ENCODE measurements around the gene RPRD2. TPM values are rescaled to one million over a fixed set of nuclear protein-coding genes. Genes with fewer than 3 reads are reported as not detected.
"Not testable (repeated sequence)": the region's sequence is repeated elsewhere in the genome, so short reads cannot be mapped to it uniquely, and the experiment has no call there.

Gene RPRD2
- total RNA-seq, 2 experiments from 2014 or later: 33.6 to 35.0 TPM

- peak overlapping the region; percentile 99 for H3K27ac Mint-ChIP-seq
- CTCF ChIA-PET: interaction anchor here (0.5 kb wide), 1 partner anchor 251 kb away, joined by 3 read pairs; no protein-coding TSS in a partner anchor
- no peak for DNase-seq
- H3K4me1 Mint-ChIP-seq: peaks cover 34% of the 10 kb centered on the region
- H3K36me3 Mint-ChIP-seq (ENCODE audit: low read depth): peaks cover 31% of the 10 kb centered on the region
- H3K9me3 Mint-ChIP-seq: no peaks in the 10 kb centered on the region
- POLR2A ChIA-PET: interaction anchor here (0.5 to 4.6 kb wide), 6 partner anchors 8 to 607 kb away, joined by 3 to 50 read pairs (median 6); partner anchors contain the start of genes ANP32E and CERS2
- peak overlapping the region; percentile 99 for H3K4me3 Mint-ChIP-seq
- no peaks in the 10 kb centered on the region for H3K27me3 Mint-ChIP-seq
These were observed 2.7 kb downstream of the RPRD2 start for GRCh38 chr1:150366416-150367296.

GRCh38 chr1:150371110-150371509 is 7.2 kb downstream of the RPRD2 start:
- POLR2A ChIA-PET: interaction anchor here (0.7 kb wide), 1 partner anchor 135 kb away, joined by 3 read pairs; the partner anchor contains the start of gene ANP32E
- Mint-ChIP-seq H3K4me3 (no peak overlapping the region), H3K4me1 (peaks cover 39% of the 10 kb centered on the region), H3K27ac (no peak overlapping the region), H3K27me3 (no peaks in the 10 kb centered on the region), H3K36me3 (ENCODE audit: low read depth) (peaks cover 25% of the 10 kb centered on the region), H3K9me3 (no peaks in the 10 kb centered on the region)
- CTCF ChIA-PET: interaction anchor here (1.4 kb wide), 1 partner anchor 9 kb away, joined by 3 read pairs; no protein-coding TSS in a partner anchor
- no peak for DNase-seq

GRCh38 chr1:150372580-150372979 is 8.6 kb downstream of the RPRD2 start:
- Mint-ChIP-seq H3K4me3 (no peak overlapping the region), H3K27me3 (no peaks in the 10 kb centered on the region), H3K36me3 (ENCODE audit: low read depth) (peaks cover 23% of the 10 kb centered on the region), H3K4me1 (peaks cover 32% of the 10 kb centered on the region), H3K27ac (no peak overlapping the region), H3K9me3 (no peaks in the 10 kb centered on the region)
- CTCF ChIA-PET: interaction anchor here (1.0 kb wide), 1 partner anchor 74 kb away, joined by 3 read pairs; no protein-coding TSS in a partner anchor
- DNase-seq: no peak
- POLR2A ChIA-PET: no interaction called here

GRCh38 chr1:150376110-150376509 is 12.2 kb downstream of the RPRD2 start:
- ChIA-PET CTCF (interaction anchor here (1.1 kb wide), 1 partner anchor 121 kb away, joined by 3 read pairs; no protein-coding TSS in a partner anchor), POLR2A (interaction anchor here (2.9 kb wide), 1 partner anchor 12 kb away, joined by 22 read pairs; the partner anchor contains the start of gene RPRD2)
- no peak for DNase-seq
- Mint-ChIP-seq H3K27me3 (no peaks in the 10 kb centered on the region), H3K4me3 (no peak overlapping the region), H3K4me1 (peaks cover 23% of the 10 kb centered on the region), H3K27ac (no peak overlapping the region), H3K36me3 (ENCODE audit: low read depth) (peaks cover 13% of the 10 kb centered on the region), H3K9me3 (no peaks in the 10 kb centered on the region)

- Mint-ChIP-seq H3K27me3 (no peaks in the 10 kb centered on the region), H3K27ac (no peak overlapping the region), H3K36me3 (ENCODE audit: low read depth) (peaks cover 10% of the 10 kb centered on the region), H3K9me3 (no peaks in the 10 kb centered on the region), H3K4me1 (peaks cover 28% of the 10 kb centered on the region), H3K4me3 (no peak overlapping the region)
- ChIA-PET CTCF (no interaction called here), POLR2A (interaction anchor here (1.9 kb wide), 1 partner anchor 18 kb away, joined by 5 read pairs; no protein-coding TSS in a partner anchor)
- no peak for DNase-seq
These were observed 19.8 kb downstream of the RPRD2 start for GRCh38 chr1:150383631-150384324.

GRCh38 chr1:150385537-150386445 is 21.8 kb downstream of the RPRD2 start:
- no peak for DNase-seq
- ChIA-PET CTCF (interaction anchor here (0.6 to 1.3 kb wide), 4 partner anchors 147 to 199 kb away, joined by 3 read pairs; no protein-coding TSS in a partner anchor), POLR2A (interaction anchor here (0.8 to 1.8 kb wide), 3 partner anchors 19 to 131 kb away, joined by 3 to 8 read pairs (median 6); partner anchors contain the start of gene RPRD2)
- H3K4me3 Mint-ChIP-seq: no peak overlapping the region
- peak overlapping the region; percentile 0 for H3K27ac Mint-ChIP-seq
- H3K27me3 Mint-ChIP-seq: no peaks in the 10 kb centered on the region
- H3K36me3 Mint-ChIP-seq (ENCODE audit: low read depth): peaks cover 16% of the 10 kb centered on the region
- peaks cover 42% of the 10 kb centered on the region for H3K4me1 Mint-ChIP-seq
- no peaks in the 10 kb centered on the region for H3K9me3 Mint-ChIP-seq

- ChIA-PET POLR2A (interaction anchor here (0.8 to 1.3 kb wide), 2 partner anchors 20 to 130 kb away, joined by 3 to 8 read pairs; no protein-coding TSS in a partner anchor), CTCF (interaction anchor here (0.6 to 1.2 kb wide), 2 partner anchors 153 to 174 kb away, joined by 3 read pairs; no protein-coding TSS in a partner anchor)
- no peak for DNase-seq
These were observed 22.6 kb downstream of the RPRD2 start for GRCh38 chr1:150386592-150386991.

GRCh38 chr1:150387200-150387599 is 23.3 kb downstream of the RPRD2 start:
- Mint-ChIP-seq H3K27ac (peak overlapping the region; percentile 16), H3K9me3 (no peaks in the 10 kb centered on the region), H3K4me3 (no peak overlapping the region), H3K36me3 (ENCODE audit: low read depth) (peaks cover 14% of the 10 kb centered on the region), H3K4me1 (peaks cover 40% of the 10 kb centered on the region), H3K27me3 (no peaks in the 10 kb centered on the region)
- ChIA-PET POLR2A (interaction anchor here (0.8 to 1.3 kb wide), 2 partner anchors 21 to 65 kb away, joined by 3 to 8 read pairs; no protein-coding TSS in a partner anchor), CTCF (no interaction called here)
- no peak for DNase-seq

More at GRCh38 chr1:150386592-150386991, 22.6 kb downstream of the RPRD2 start:
- H3K4me3 Mint-ChIP-seq: no peak overlapping the region
- peaks cover 40% of the 10 kb centered on the region for H3K4me1 Mint-ChIP-seq
- peaks cover 14% of the 10 kb centered on the region for H3K36me3 Mint-ChIP-seq (ENCODE audit: low read depth)
- no peaks in the 10 kb centered on the region for H3K9me3 Mint-ChIP-seq
- H3K27me3 Mint-ChIP-seq: no peaks in the 10 kb centered on the region
- H3K27ac Mint-ChIP-seq: peak overlapping the region; percentile 0

GRCh38 chr1:150388241-150388640 is 24.3 kb downstream of the RPRD2 start:
- Mint-ChIP-seq H3K36me3 (ENCODE audit: low read depth) (peaks cover 14% of the 10 kb centered on the region), H3K27me3 (no peaks in the 10 kb centered on the region), H3K4me3 (no peak overlapping the region), H3K4me1 (peaks cover 40% of the 10 kb centered on the region), H3K27ac (no peak overlapping the region), H3K9me3 (no peaks in the 10 kb centered on the region)
- POLR2A ChIA-PET: interaction anchor here (0.8 kb wide), 1 partner anchor 66 kb away, joined by 3 read pairs; no protein-coding TSS in a partner anchor
- no peak for DNase-seq
- CTCF ChIA-PET: interaction anchor here (0.7 kb wide), 1 partner anchor 14 kb away, joined by 4 read pairs; no protein-coding TSS in a partner anchor

GRCh38 chr1:150389650-150390049 is 25.7 kb downstream of the RPRD2 start:
- Mint-ChIP-seq H3K4me1 (peaks cover 33% of the 10 kb centered on the region), H3K9me3 (no peaks in the 10 kb centered on the region), H3K27ac (no peak overlapping the region), H3K36me3 (ENCODE audit: low read depth) (peaks cover 11% of the 10 kb centered on the region), H3K4me3 (no peak overlapping the region), H3K27me3 (no peaks in the 10 kb centered on the region)
- ChIA-PET POLR2A (no interaction called here), CTCF (no interaction called here)
- no peak for DNase-seq

GRCh38 chr1:150392627-150393026 is 28.7 kb downstream of the RPRD2 start:
- Mint-ChIP-seq H3K4me1 (peaks cover 18% of the 10 kb centered on the region), H3K27ac (no peak overlapping the region), H3K4me3 (no peak overlapping the region), H3K9me3 (no peaks in the 10 kb centered on the region), H3K27me3 (no peaks in the 10 kb centered on the region), H3K36me3 (ENCODE audit: low read depth) (peaks cover 25% of the 10 kb centered on the region)
- CTCF ChIA-PET: interaction anchor here (0.8 kb wide), 1 partner anchor 10 kb away, joined by 3 read pairs; no protein-coding TSS in a partner anchor
- no peak for DNase-seq
- POLR2A ChIA-PET: no interaction called here

GRCh38 chr1:150395115-150395514 is 31.2 kb downstream of the RPRD2 start:
- CTCF ChIA-PET, H3K4me3 Mint-ChIP-seq, H3K27ac Mint-ChIP-seq, H3K9me3 Mint-ChIP-seq, POLR2A ChIA-PET, H3K27me3 Mint-ChIP-seq, H3K4me1 Mint-ChIP-seq, DNase-seq: not testable (repeated sequence)
- peaks cover 25% of the 10 kb centered on the region for H3K36me3 Mint-ChIP-seq (ENCODE audit: low read depth)
